GF-D8 (cell line): Measurements from ENCODE around the gene ZNF641.

ENCODE experiments used
- DNase-seq: peaks from one replicate; lab custom pipeline; 2025; lab: John Stamatoyannopoulos, UW

Gene ZNF641

GRCh38 chr12:48350249-48351021 lies at the start of gene ZNF641:
TSS of gene ZNF641 (minus strand) at chr12:48350919. CDS start at chr12:48348090, 2,829 bp downstream.
- peak; percentile 42 for DNase-seq

GRCh38 chr12:48390026-48390425 lies 39.3 kb upstream of the ZNF641 start:
- no peak for DNase-seq

- no peak for DNase-seq
Measured at GRCh38 chr12:48389409-48389808, 38.7 kb upstream of the ZNF641 start.

GRCh38 chr12:48388938-48389337 lies 38.2 kb upstream of the ZNF641 start:
- no peak for DNase-seq

DNA sequence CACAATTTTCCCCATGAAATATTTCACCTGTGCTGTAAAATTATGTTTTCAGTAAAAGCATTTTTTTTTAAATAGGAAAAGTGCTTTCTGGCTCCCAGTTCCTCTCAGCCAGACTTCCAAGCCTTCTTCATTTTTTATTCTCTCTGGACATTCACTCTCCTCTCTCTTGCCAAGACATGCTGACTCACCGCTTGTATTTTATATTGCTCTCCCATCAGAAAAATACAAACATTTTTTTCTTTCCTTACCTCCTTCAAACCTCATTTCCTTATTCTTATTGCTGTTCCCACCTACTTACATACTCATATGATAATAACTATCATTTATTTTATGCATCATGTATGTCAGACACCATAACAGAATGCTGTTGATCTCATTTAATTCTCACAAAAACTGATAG lies 37.7 kb upstream of the ZNF641 start:
- no peak for DNase-seq

DNA sequence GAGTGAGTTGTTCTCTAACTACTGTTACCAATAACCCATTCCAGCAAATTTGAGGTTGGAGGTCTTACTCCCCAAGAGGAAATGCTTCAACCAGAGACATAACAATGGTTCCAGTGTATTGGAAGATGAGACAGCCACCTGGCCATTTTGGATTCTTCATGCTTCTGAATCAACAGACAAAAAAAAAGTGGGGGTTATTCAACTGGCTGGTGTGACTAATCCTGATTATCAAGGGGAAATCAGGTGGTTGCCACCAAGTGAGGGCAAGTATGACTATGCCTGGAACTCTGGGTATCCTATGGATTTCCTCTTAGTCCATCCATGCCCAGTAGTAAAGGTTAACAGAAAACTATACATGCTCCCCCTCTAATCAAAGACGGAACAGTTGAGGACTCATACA lies 29.9 kb upstream of the ZNF641 start:
- DNase-seq = no peak

DNA sequence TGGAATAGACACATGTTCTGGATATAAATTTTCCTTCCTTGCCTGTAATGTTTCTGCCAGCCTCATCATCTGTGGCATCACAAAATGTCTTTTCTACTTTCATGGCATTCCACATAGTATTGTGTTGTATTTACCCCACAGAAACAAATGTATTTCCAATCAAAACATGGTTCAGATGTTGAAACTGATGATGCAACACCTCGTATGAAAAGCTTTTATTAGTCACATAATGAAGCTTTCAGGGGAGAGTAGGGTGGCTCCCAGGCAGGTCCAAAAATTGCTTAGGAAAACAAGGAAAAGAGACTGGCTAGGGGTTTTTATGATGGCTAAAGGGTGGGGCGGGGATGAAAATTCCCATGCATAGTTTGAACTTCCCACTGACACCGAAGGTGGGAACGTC lies 29.1 kb upstream of the ZNF641 start:
- DNase-seq = no peak

- no peak for DNase-seq
Measured at GRCh38 chr12:48377646-48378045, 26.9 kb upstream of the ZNF641 start.

DNA sequence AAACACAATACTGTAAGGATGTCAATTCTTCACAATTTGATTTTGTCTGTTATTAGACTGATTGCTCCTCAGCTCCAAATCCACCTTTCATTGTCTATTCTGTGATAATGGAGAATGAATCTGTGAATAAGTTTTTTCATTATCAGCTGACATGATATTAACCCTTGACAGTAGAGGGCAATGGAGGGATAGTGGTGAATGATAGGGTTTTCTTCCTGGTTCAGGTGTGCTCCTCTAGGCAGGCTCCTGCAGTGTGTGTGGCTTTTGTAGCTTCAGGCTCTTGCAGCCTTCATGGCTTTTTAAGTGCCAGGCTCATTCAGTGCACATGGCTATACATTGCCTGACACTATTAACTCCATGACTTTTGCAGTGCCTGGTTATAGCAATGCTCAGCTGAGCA lies 23.4 kb upstream of the ZNF641 start:
- DNase-seq = no peak

DNA sequence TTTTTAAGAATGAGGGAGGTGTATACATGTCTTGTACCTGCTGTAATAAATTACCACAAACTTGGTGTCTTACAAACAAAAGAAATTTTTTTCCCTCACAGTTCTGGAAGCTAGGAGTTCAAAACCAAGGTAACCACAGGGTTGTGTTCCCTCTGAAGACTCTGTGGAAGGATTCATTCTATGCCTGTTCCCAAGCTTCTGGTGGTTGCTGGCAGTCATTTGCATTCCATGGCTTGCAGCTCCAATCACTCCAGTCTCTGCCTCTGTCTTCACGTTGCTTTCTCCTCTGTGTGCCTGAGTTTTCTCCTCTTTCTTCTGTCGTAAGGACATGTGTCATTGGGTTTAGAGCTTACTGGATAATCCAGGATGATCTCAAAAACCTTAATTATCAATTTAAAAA lies 15.4 kb upstream of the ZNF641 start:
- no peak for DNase-seq

GRCh38 chr12:48361664-48362339 lies 11.1 kb upstream of the ZNF641 start:
- DNase-seq = no peak

GRCh38 chr12:48358937-48359513 lies 8.3 kb upstream of the ZNF641 start:
- no peak for DNase-seq

GRCh38 chr12:48356041-48356768 lies 5.5 kb upstream of the ZNF641 start:
- no peak for DNase-seq

GRCh38 chr12:48352157-48352760 lies 1.5 kb upstream of the ZNF641 start:
- DNase-seq = no peak

GRCh38 chr12:48351022-48351708 lies 446 bp upstream of the ZNF641 start:
- no peak for DNase-seq

DNA sequence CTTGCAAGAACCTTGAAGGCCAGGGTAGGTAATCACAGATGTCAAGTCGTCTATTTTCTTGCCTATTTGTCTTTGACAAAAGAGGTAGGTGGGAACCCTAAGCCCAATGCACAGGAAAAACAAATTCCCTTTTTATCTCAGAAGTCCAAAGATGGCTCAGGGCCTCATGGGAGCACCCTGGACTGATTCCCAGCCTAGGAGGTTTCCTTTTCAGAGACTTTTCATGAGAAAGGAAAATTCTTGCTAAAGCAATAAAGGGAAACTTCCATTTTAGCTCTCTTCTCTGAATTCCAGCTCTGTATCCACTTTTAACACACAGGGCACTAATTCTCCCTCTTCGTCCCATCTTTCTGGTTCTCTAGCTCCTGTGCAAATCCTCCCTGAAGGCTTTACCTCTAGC lies 1.2 kb downstream of the ZNF641 start:
- no peak for DNase-seq

- no peak for DNase-seq
Measured at GRCh38 chr12:48342980-48343379, 7.7 kb downstream of the ZNF641 start.

GRCh38 chr12:48340943-48341342 lies 9.8 kb downstream of the ZNF641 start:
- no peak for DNase-seq

DNA sequence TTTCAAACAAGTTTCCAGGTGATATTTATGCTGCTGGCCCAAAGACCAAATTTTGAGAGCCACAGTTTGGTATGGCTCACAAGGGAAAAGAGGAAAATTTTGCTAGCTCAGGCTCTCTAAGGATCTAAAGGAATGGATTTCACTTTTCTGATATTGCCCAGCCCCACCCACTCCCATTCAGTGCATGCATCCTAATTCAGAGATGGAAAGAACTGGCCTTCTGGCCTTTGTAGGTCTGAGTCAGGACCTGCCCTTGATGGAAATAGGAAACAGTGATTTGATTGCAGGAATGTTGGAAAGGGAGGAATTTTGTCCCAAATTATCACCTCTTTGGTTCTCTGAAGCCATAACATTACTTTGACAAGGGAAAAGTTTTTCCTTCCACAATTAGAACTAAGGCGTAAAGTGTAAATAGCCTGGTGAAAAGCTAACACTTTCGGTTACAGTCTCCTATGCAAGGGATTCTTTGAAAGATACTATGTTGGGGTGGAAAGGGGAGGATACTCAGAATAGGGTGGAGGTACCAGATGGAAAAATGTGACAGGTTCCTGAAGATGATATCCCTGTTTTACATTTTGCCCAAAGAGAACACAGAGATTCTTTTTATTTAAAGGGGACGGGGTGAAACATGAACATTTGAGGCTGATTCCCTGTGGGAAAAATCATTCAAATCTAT lies 11.1 kb downstream of the ZNF641 start:
- no peak for DNase-seq

- DNase-seq = no peak
Measured at GRCh38 chr12:48336564-48336963, 14.2 kb downstream of the ZNF641 start.

DNA sequence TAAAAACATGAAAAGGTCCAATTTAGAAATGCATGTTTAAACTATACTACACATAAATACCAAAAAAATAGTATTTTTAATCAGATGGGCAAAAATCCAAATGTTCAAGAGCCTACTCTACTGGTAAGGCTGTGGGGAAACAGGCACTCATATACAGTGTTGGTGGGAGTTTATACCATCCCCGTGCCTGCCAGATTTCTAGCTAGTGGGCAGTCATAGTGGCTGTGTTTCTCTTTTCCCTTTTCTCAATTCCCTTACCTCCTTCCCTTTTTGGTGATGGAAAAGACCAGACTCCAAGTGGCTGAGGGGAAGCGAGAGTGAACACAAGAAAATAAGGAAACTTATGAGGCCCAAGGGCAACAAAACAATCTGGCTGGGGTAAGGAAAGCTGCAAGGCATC lies 14.7 kb downstream of the ZNF641 start:
- DNase-seq = no peak
